B cell (primary cell): ENCODE data around the gene PDE4DIP. TPM values are rescaled to one million over a fixed set of nuclear protein-coding genes. Genes with fewer than 3 reads are reported as not detected.
"Not testable (repeated sequence)": the region's sequence is repeated elsewhere in the genome, so short reads cannot be mapped to it uniquely, and the experiment has no call there.

Experiments
- ATAC-seq: fragments of 200-7000 bp; cut with Tn5 transposase; one replicate; pipeline ENCODE4 v1.10.0; 2021; ENCODE audit warnings: low read depth, mild to moderate bottlenecking, moderate number of reproducible peaks, moderate library complexity
- CTCF ChIA-PET: fragments of 350-600 bp; sonication (Branson Sonifier 250); formaldehyde crosslinking; loops from one replicate; lab custom pipeline; 2021; ENCODE audit warnings: antibody characterized with exemption, inconsistent platforms; lab: Charles Lee
- POLR2A ChIA-PET: fragments of 350-600 bp; sonication (Branson Sonifier 250); formaldehyde crosslinking; loops from one replicate; lab custom pipeline; 2021; ENCODE audit warnings: antibody characterized with exemption; lab: Charles Lee
- DNase-seq: peaks from one replicate; pipeline ENCODE4 v3.0.0; 2013
- H2AFZ ChIP-seq: 2 replicates; pipeline ENCODE4 v1.6.1; 2012; ENCODE audit warnings: mild to moderate bottlenecking, low read depth, low read length; ENCODE audit not compliant: insufficient read depth, poor library complexity, severe bottlenecking
- H3K27ac ChIP-seq, 2 donors: 1 replicate in 1 of 2; 2 replicates in 1 of 2; pipeline ENCODE4 v1.5.1; 2012 to 2013; ENCODE audit warnings: low read length in 2 of 2, mild to moderate bottlenecking in 2 of 2, moderate library complexity in 1 of 2
- H3K27me3 ChIP-seq, 4 experiments: fragments of 200-600 bp in 1 of 4; sonication (generic) in 1 of 4; replicated peaks in 1 of 4; 1 replicate in 2 of 4; 2 replicates in 2 of 4; pipeline versions ENCODE4 v1.6.1 to v1.7.0; 2013 to 2016; ENCODE audit warnings: low read length in 3 of 4, mild to moderate bottlenecking in 2 of 4, mixed read lengths in 1 of 4, moderate library complexity in 1 of 4; ENCODE audit not compliant: insufficient read depth in 4 of 4, control insufficient read depth in 3 of 4; ENCODE audit errors: control extremely low read depth in 1 of 4
- H3K36me3 ChIP-seq, 2 experiments: replicated peaks in 1 of 2; 1 replicate in 1 of 2; 2 replicates in 1 of 2; pipeline versions ENCODE4 v1.6.1 to v1.7.1; 2013; ENCODE audit warnings: low read length in 1 of 2; ENCODE audit not compliant: insufficient read depth in 2 of 2, control insufficient read depth in 1 of 2; ENCODE audit errors: control extremely low read depth in 1 of 2, extremely low read depth in 1 of 2
- H3K4me1 ChIP-seq, 2 donors: fragments of 200-600 bp in 1 of 2; sonication (generic) in 1 of 2; 1 replicate in 1 of 2; 2 replicates in 1 of 2; pipeline versions ENCODE4 v1.5.1 to v1.6.1; 2013 to 2017; ENCODE audit warnings: low read length in 2 of 2; ENCODE audit not compliant: control insufficient read depth in 2 of 2, insufficient read depth in 2 of 2
- H3K4me2 ChIP-seq: replicated peaks from 2 replicates; pipeline ENCODE3; 2012; ENCODE audit warnings: mild to moderate bottlenecking, low read depth, low read length; ENCODE audit not compliant: poor library complexity, severe bottlenecking
- H3K4me3 ChIP-seq, 5 experiments: fragments of 200-600 bp in 1 of 5; sonication (generic) in 1 of 5; 1 replicate in 3 of 5; 2 replicates in 2 of 5; pipeline versions ENCODE4 v1.5.1 to v1.7.0; 2011 to 2016; ENCODE audit warnings: low read length in 4 of 5, mild to moderate bottlenecking in 4 of 5, low read depth in 2 of 5, control low read depth in 1 of 5, moderate library complexity in 1 of 5; ENCODE audit not compliant: insufficient read depth in 1 of 5; ENCODE audit errors: control extremely low read depth in 1 of 5, extremely low read depth in 1 of 5
- H3K79me2 ChIP-seq: fragments of 200-600 bp; sonication (generic); one replicate; pipeline ENCODE4 v1.6.0; 2016; ENCODE audit warnings: low read length; ENCODE audit not compliant: control insufficient read depth, insufficient read depth
- H3K9ac ChIP-seq: fragments of 200-600 bp; sonication (generic); 2 replicates; pipeline ENCODE4 v1.6.1; 2017; ENCODE audit warnings: mild to moderate bottlenecking, low read length, moderate library complexity
- H3K9me3 ChIP-seq, 3 donors: one replicate each; pipeline versions ENCODE4 v1.6.1 to v1.7.1; 2013; ENCODE audit warnings: low read length in 2 of 3; ENCODE audit not compliant: control insufficient read depth in 2 of 3, insufficient read depth in 1 of 3; ENCODE audit errors: control extremely low read depth in 1 of 3
- H4K20me1 ChIP-seq: 2 replicates; pipeline ENCODE4 v1.6.0; 2012; ENCODE audit warnings: mild to moderate bottlenecking, low read length; ENCODE audit not compliant: insufficient read depth, control insufficient read depth, poor library complexity, severe bottlenecking
- H3K27ac Mint-ChIP-seq: one replicate; pipeline ENCODE4 v1.8.0; 2021; ENCODE audit warnings: mixed read lengths
- H3K27me3 Mint-ChIP-seq: one replicate; pipeline ENCODE4 v1.8.0; 2021; ENCODE audit warnings: mixed read lengths
- H3K4me1 Mint-ChIP-seq: one replicate; pipeline ENCODE4 v1.8.0; 2021; ENCODE audit warnings: mixed read lengths
- H3K4me3 Mint-ChIP-seq: one replicate; pipeline ENCODE4 v1.8.0; 2021; ENCODE audit warnings: mixed read lengths
- H3K9me3 Mint-ChIP-seq: one replicate; pipeline ENCODE4 v1.8.0; 2022; ENCODE audit warnings: mixed read lengths; ENCODE audit not compliant: insufficient read depth
- WGBS: methylation state at CpG from one replicate; pipeline ENCODE4 v1.1.5; 2013; ENCODE audit warnings: missing lambda C conversion rate; ENCODE audit not compliant: insufficient coverage; 5-methylcytosine and 5-hydroxymethylcytosine counted together
- intact Hi-C: fragments of 100-400 bp; cut with micrococcal nuclease; formaldehyde crosslinking; loops from one replicate; pipeline ENCODE4 v1.10.0; 2022
- polyA plus RNA-seq: library from polyadenylated mRNA; depleted of rRNA; stranded (reverse); fragments of >200 nt; gene quantifications from 2 replicates; pipeline ENCODE4 v1.2.3, GENCODE V29; 2012
- total RNA-seq, 2 donors: library from RNA; stranded (reverse); fragments of 120-200 nt in 1 of 2; gene quantifications; 1 replicate in 1 of 2; 2 replicates in 1 of 2; pipeline versions ENCODE4 v1.2.3 to v1.2.4, GENCODE V29; 2013 to 2022

Gene PDE4DIP
- total and polyA plus RNA-seq, 2 donors (not counting 1 experiment from before 2014, with no cell fraction given) = 18.4 to 63.9 TPM

DNA sequence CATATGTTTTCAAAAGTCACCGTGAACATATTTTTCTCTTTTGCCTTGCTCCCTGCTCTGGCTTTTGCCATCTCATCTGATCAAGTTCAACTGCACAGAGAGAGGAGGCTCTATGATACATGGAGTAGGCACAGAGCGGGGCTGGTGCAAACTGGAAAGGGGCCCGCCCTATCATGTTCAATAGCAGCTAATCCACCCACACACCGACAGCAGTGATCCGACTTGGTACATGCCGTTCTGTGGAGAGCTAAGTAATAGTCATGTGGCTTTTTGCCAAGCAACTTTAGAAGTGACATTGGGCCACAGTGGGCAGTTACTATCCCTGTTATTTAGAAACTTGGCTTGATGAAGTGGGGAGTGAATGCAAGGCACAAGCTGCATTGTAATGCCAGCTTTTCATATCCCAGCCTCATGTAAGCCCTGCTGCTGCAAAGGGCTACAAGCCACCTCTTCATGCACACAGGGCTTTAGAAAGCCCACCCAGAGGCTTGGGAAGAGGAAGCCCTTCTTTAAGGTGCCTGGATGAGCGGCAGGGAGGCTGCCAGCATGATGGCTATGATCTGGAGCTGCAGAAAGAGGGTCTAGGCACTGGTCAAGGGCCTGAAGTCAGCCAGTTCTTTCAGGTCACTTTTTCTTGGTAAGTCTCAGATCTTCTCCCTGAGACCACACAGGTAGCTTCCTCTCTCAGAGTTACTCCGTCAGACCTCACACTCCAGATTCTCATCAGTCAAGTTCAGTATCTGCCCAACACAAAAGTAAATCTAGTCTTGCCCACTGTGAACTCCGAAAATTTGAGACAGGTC, 57.1 kb downstream of the PDE4DIP start:
- H3K27ac ChIP-seq, intact Hi-C loops, CTCF ChIA-PET, H2AFZ ChIP-seq, H3K79me2 ChIP-seq, H3K9me3 Mint-ChIP-seq, H3K4me1 Mint-ChIP-seq, H3K27me3 ChIP-seq, H3K9ac ChIP-seq, H3K9me3 ChIP-seq, H3K4me3 ChIP-seq, H3K4me2 ChIP-seq, H3K27me3 Mint-ChIP-seq, DNase-seq, H3K4me3 Mint-ChIP-seq, H4K20me1 ChIP-seq, H3K36me3 ChIP-seq, POLR2A ChIA-PET, H3K4me1 ChIP-seq, H3K27ac Mint-ChIP-seq: not testable (repeated sequence)
- peak; percentile 14 for ATAC-seq
- WGBS = no CpG with 5 or more reads among the region's 9 CpGs

DNA sequence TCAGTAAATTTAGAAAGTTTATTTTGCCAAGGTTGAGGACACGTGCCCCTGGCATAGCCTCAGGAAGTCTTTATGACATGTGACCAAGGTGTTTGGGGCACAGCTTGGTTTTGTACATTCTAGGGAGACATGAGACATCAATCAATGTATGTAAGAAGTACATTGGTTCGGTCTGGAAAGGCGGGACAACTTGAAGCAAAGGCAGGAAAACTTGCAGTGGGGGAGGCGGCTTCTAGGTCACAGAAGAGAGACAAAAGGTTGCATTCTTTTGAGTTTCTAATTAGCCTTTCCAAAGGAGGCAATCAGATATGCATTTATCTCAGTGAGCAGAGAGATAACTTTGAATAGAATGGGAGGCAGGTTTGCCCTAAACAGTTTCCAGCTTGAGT, 57.7 kb downstream of the PDE4DIP start:
- ATAC-seq, H3K4me1 ChIP-seq, H3K4me3 ChIP-seq, H3K27ac Mint-ChIP-seq, H3K9me3 Mint-ChIP-seq, H3K9me3 ChIP-seq, H3K4me1 Mint-ChIP-seq, H2AFZ ChIP-seq, H3K4me2 ChIP-seq, DNase-seq, H3K27me3 ChIP-seq, intact Hi-C loops, H3K79me2 ChIP-seq, CTCF ChIA-PET, POLR2A ChIA-PET, H3K4me3 Mint-ChIP-seq, H3K27me3 Mint-ChIP-seq, H3K9ac ChIP-seq, H3K36me3 ChIP-seq, H4K20me1 ChIP-seq, H3K27ac ChIP-seq: not testable (repeated sequence)
- no CpG with 5 or more reads among the region's 4 CpGs for WGBS

DNA sequence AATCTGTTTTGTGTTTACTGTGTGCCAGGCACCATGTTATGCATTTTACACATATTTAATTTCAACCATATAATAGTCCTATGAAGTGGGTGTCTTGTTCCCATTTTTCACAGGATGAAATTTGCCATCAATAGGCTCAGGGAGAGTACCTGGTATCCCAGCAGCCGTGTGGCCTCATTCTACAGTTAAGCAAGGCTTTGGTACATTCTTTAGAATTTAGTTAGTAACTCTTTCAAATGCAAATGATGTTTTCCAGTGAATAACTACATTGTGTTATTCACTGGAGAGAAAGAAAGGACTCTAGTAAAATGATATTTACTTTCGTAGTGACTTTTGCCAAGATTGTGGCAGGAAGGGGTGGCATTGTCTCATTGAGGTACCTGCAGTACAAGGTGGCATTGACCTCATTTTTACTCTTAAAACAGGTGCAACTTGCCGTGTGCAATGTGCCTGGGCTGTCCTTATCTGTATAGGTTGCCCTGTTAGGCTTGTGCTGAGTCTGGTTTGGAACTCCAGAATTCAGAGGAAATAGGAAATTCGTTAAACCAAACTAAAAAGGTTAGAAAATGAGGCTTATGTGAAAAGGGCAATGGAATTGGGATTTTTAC, 65.1 kb downstream of the PDE4DIP start:
- H3K4me3 Mint-ChIP-seq, H4K20me1 ChIP-seq, H3K9ac ChIP-seq, H3K9me3 ChIP-seq, H3K9me3 Mint-ChIP-seq, H3K4me1 Mint-ChIP-seq, H3K36me3 ChIP-seq, ATAC-seq, intact Hi-C loops, H3K27me3 Mint-ChIP-seq, H3K79me2 ChIP-seq, H2AFZ ChIP-seq, H3K27me3 ChIP-seq, POLR2A ChIA-PET, CTCF ChIA-PET, H3K4me1 ChIP-seq, DNase-seq, H3K27ac Mint-ChIP-seq, H3K4me2 ChIP-seq, H3K27ac ChIP-seq, H3K4me3 ChIP-seq: not testable (repeated sequence)
- no CpG with 5 or more reads among the region's 4 CpGs for WGBS

DNA sequence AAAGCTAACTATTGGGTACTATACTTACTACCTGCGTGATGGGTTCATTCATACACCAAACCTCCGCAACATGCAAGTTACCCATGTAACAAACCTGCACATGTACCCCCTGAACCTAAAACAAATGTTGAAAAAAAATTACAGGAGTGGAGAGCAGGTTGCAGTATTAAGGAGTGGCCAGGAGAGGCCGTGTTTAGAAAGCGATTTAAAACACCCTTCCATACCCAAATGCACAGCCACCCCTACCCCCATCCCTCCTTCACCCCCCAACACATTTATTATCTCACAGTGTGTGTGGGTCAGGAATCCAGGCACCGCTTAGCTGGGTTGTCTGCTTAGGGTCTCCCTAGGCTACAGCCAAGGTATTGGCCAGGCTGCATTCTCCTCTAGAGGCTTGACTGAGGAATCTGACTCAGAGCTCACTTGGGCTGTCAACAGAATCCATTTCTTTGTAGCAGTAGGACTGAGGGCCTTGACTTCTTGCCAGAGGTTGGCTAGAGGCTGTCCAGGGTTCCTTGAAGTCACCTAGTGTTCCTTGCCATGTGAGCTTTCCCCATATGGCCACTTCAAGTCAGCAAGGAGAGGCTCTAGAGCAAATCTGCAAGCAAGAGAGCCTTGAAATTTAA, 67.2 kb downstream of the PDE4DIP start:
- H3K27ac Mint-ChIP-seq, H3K27me3 Mint-ChIP-seq, H3K36me3 ChIP-seq, H3K4me2 ChIP-seq, H3K4me1 Mint-ChIP-seq, H3K9ac ChIP-seq, H3K9me3 Mint-ChIP-seq, POLR2A ChIA-PET, H3K4me1 ChIP-seq, CTCF ChIA-PET, H4K20me1 ChIP-seq, H3K9me3 ChIP-seq, H3K27ac ChIP-seq, H2AFZ ChIP-seq, DNase-seq, H3K79me2 ChIP-seq, H3K4me3 Mint-ChIP-seq, H3K4me3 ChIP-seq, H3K27me3 ChIP-seq, intact Hi-C loops: not testable (repeated sequence)
- peak; percentile 74 for ATAC-seq
- WGBS = no CpG with 5 or more reads among the region's 5 CpGs
